Endodermal cell (in vitro differentiated cells): ENCODE results near the gene RRN3. TPM values are rescaled to one million over a fixed set of nuclear protein-coding genes. Genes with fewer than 3 reads are reported as not detected.
"Not testable (repeated sequence)": the region's sequence is repeated elsewhere in the genome, so short reads cannot be mapped to it uniquely, and the experiment has no call there.

Source experiments
- DNase-seq: peaks from one replicate; pipeline ENCODE4 v3.0.0-alpha.2; 2017
- H3K27ac ChIP-seq: 2 replicates; pipeline ENCODE4 v1.5.1; 2013; ENCODE audit warnings: mild to moderate bottlenecking, low read depth, low read length, moderate library complexity
- H3K27me3 ChIP-seq: 2 replicates; pipeline ENCODE4 v1.6.1; 2013; ENCODE audit warnings: mild to moderate bottlenecking, low read length, moderate library complexity; ENCODE audit not compliant: insufficient read depth, control insufficient read depth, poor library complexity, severe bottlenecking
- H3K36me3 ChIP-seq: 2 replicates; pipeline ENCODE4 v1.7.0; 2013; ENCODE audit warnings: mild to moderate bottlenecking, low read length, moderate library complexity; ENCODE audit not compliant: control insufficient read depth, insufficient read depth
- H3K4me1 ChIP-seq: one replicate; pipeline ENCODE4 v1.7.0; 2013; ENCODE audit warnings: low read length; ENCODE audit not compliant: control insufficient read depth, insufficient read depth
- H3K4me3 ChIP-seq: 2 replicates; pipeline ENCODE4 v1.5.1; 2013; ENCODE audit warnings: mild to moderate bottlenecking, low read length, moderate library complexity
- H3K9ac ChIP-seq: 2 replicates; pipeline ENCODE4 v1.6.1; 2013; ENCODE audit warnings: mild to moderate bottlenecking, low read length, moderate library complexity; ENCODE audit not compliant: poor library complexity, severe bottlenecking; ENCODE audit errors: extremely low read depth
- H3K9me3 ChIP-seq: 2 replicates; pipeline ENCODE4 v1.6.1; 2013; ENCODE audit warnings: mild to moderate bottlenecking, low read length, moderate library complexity; ENCODE audit not compliant: control insufficient read depth
- H3K27ac Mint-ChIP-seq: 2 replicates; pipeline ENCODE4 v1.8.0; 2020; ENCODE audit warnings: mixed read lengths
- H3K27me3 Mint-ChIP-seq: 2 replicates; pipeline ENCODE4 v1.8.0; 2021; ENCODE audit warnings: mild to moderate bottlenecking, mixed read lengths; ENCODE audit not compliant: insufficient read depth
- H3K36me3 Mint-ChIP-seq: 2 replicates; pipeline ENCODE4 v1.8.0; 2020; ENCODE audit warnings: low read depth, mixed read lengths
- H3K4me1 Mint-ChIP-seq: 2 replicates; pipeline ENCODE4 v1.8.0; 2020; ENCODE audit warnings: mixed read lengths
- H3K4me3 Mint-ChIP-seq: 2 replicates; pipeline ENCODE4 v1.8.0; 2020; ENCODE audit warnings: mild to moderate bottlenecking, moderate library complexity, mixed read lengths
- H3K9me3 Mint-ChIP-seq: 2 replicates; pipeline ENCODE4 v1.8.0; 2020; ENCODE audit warnings: mild to moderate bottlenecking, mixed read lengths
- WGBS, 2 experiments: methylation state at CpG; one replicate each; pipeline versions ENCODE4 v1.1.5 to v1.1.7; 2013; ENCODE audit warnings: missing lambda C conversion rate in 2 of 2, mixed read lengths in 1 of 2; ENCODE audit not compliant: insufficient coverage in 1 of 2, insufficient read length in 1 of 2; 5-methylcytosine and 5-hydroxymethylcytosine counted together
- total RNA-seq, 2 donors: library from RNA; stranded (reverse); fragmentation: NEBNext Ultra II Directional in 1 of 2; extraction: Animal tissue kit (Norgen Biotek cat#: 25700) in 1 of 2; gene quantifications; 2 replicates in 1 of 2; 3 replicates in 1 of 2; pipeline ENCODE4 v1.2.1, GENCODE V29; 2021
- TF ChIP-seq, protein P1 (sequence below): fragments of 200-600 bp; sonication (generic); conservative IDR thresholded peaks from 2 replicates; pipeline ENCODE4 v1.5.0; 2021; ENCODE audit warnings: antibody characterized with exemption, mild to moderate bottlenecking

The RRN3 gene
- total RNA-seq, 2 donors from 2014 or later: 28.6 to 30.6 TPM

DNA sequence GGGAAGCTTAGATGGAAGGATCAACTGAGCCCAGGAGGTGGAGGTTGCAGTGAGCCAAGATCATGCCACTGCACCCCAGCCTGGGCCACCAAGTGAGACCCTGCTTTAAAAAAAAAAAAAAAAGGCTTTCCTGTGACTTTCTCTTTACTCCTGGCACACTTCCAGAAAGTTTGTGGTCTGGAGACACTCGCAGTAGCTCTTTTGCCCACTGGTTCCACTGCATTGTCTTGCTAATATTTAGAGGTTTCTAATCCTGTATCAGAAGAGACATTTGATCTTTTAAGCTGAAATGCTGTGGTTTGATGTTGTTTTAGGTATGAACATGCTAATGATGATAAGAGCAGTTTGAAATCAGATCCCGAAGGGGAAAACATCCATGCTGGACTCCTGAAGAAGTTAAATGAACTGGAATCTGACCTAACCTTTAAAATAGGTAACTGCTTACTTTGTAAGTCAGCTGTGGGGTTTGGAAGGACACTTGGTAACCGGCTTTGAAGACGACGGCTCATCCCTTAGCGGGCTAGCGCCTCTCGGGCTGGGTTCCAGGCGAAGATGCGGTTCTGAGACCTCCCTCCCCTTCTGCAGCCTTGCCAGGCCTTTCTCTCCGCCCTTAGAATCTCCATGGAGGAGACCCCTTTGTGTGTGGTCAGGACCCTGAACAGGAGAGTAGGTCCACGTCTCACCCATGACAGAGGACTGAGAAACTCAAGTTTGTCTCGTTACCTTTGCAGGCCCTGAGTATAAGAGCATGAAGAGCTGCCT lies 61.3 kb downstream of the RRN3 start:
- H3K36me3 Mint-ChIP-seq: peaks cover 78% of the 10 kb centered on the region
- no peak overlapping the region for H3K27ac Mint-ChIP-seq
- Histone ChIP-seq H3K9me3 (no peaks in the 10 kb centered on the region), H3K36me3 (peaks cover 82% of the 10 kb centered on the region), H3K27ac (no peak overlapping the region), H3K4me3 (no peak overlapping the region), H3K27me3 (no peaks in the 10 kb centered on the region), H3K9ac (no peak overlapping the region), H3K4me1 (no peaks in the 10 kb centered on the region)
- no peaks in the 10 kb centered on the region for H3K27me3 Mint-ChIP-seq
- peak; percentile 13 for DNase-seq
- H3K4me3 Mint-ChIP-seq: no peak overlapping the region
- H3K4me1 Mint-ChIP-seq: no peaks in the 10 kb centered on the region
- TF ChIP-seq, protein P1, sequence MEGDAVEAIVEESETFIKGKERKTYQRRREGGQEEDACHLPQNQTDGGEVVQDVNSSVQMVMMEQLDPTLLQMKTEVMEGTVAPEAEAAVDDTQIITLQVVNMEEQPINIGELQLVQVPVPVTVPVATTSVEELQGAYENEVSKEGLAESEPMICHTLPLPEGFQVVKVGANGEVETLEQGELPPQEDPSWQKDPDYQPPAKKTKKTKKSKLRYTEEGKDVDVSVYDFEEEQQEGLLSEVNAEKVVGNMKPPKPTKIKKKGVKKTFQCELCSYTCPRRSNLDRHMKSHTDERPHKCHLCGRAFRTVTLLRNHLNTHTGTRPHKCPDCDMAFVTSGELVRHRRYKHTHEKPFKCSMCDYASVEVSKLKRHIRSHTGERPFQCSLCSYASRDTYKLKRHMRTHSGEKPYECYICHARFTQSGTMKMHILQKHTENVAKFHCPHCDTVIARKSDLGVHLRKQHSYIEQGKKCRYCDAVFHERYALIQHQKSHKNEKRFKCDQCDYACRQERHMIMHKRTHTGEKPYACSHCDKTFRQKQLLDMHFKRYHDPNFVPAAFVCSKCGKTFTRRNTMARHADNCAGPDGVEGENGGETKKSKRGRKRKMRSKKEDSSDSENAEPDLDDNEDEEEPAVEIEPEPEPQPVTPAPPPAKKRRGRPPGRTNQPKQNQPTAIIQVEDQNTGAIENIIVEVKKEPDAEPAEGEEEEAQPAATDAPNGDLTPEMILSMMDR: no peak
- WGBS, 2 experiments: 97 to 98% methylated on average over 10 to 13 of the region's 13 CpGs
- no peaks in the 10 kb centered on the region for H3K9me3 Mint-ChIP-seq

DNA sequence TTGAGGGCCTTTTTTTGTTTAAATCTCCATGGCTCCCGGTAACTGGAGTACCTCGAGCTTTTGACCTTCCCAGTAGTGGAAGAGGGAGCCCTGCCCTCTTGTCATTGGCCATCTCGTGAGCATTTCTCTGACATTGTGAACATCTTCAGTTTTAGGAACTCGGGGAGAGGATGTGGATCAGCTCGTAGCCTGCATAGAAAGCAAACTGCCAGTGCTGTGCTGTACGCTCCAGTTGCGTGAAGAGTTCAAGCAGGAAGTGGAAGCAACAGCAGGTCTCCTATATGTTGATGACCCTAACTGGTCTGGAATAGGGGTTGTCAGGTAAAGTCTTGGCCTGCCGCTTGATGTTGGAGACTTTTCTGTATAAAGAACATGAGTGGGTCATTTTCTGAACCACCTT lies 62.5 kb downstream of the RRN3 start:
- H3K4me1 Mint-ChIP-seq: peaks cover 4% of the 10 kb centered on the region
- H3K9ac ChIP-seq: no peak overlapping the region
- no peak for DNase-seq
- H3K36me3 Mint-ChIP-seq: peaks cover 78% of the 10 kb centered on the region
- TF ChIP-seq, protein P1: no peak
- no peak overlapping the region for H3K27ac Mint-ChIP-seq
- H3K4me3 ChIP-seq: no peak overlapping the region
- no peak overlapping the region for H3K27ac ChIP-seq
- H3K36me3 ChIP-seq: peaks cover 77% of the 10 kb centered on the region
- H3K9me3 Mint-ChIP-seq: no peaks in the 10 kb centered on the region
- H3K27me3 ChIP-seq: no peaks in the 10 kb centered on the region
- H3K4me3 Mint-ChIP-seq: no peak overlapping the region
- 95 to 96% methylated on average over 8 of the region's 8 CpGs for WGBS, 2 experiments
- H3K4me1 ChIP-seq: no peaks in the 10 kb centered on the region
- no peaks in the 10 kb centered on the region for H3K27me3 Mint-ChIP-seq
- no peaks in the 10 kb centered on the region for H3K9me3 ChIP-seq

DNA sequence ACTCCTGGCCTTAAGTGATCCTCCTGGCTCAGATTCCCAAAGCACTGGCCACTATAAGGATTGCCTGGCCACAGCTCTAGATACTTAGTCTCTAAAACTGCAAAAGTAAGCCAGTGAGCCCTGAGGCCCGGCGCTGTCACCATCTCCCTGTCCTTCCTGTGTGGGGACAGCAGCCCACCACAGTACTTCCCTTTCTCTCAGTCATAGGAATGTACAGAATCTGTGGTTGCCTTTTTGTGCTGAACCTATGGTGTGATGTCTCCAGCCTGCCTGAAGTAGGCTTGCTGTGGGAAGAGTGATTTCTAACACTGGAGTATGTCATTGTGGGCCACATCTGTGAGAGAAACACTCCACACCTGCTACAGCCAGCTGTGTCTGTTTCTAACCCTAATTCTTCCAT lies 62.9 kb downstream of the RRN3 start:
- no peak overlapping the region for H3K4me3 Mint-ChIP-seq
- DNase-seq: peak; percentile 28
- no peak overlapping the region for H3K27ac Mint-ChIP-seq
- H3K36me3 Mint-ChIP-seq: peaks cover 77% of the 10 kb centered on the region
- H3K4me1 ChIP-seq: no peaks in the 10 kb centered on the region
- 94 to 100% methylated on average over 2 of the region's 2 CpGs for WGBS, 2 experiments
- no peaks in the 10 kb centered on the region for H3K9me3 ChIP-seq
- no peaks in the 10 kb centered on the region for H3K27me3 ChIP-seq
- no peak overlapping the region for H3K9ac ChIP-seq
- H3K27ac ChIP-seq: no peak overlapping the region
- H3K36me3 ChIP-seq: peaks cover 77% of the 10 kb centered on the region
- no peaks in the 10 kb centered on the region for H3K9me3 Mint-ChIP-seq
- peaks cover 4% of the 10 kb centered on the region for H3K4me1 Mint-ChIP-seq
- H3K27me3 Mint-ChIP-seq: no peaks in the 10 kb centered on the region
- TF ChIP-seq, protein P1: no peak
- H3K4me3 ChIP-seq: no peak overlapping the region

DNA sequence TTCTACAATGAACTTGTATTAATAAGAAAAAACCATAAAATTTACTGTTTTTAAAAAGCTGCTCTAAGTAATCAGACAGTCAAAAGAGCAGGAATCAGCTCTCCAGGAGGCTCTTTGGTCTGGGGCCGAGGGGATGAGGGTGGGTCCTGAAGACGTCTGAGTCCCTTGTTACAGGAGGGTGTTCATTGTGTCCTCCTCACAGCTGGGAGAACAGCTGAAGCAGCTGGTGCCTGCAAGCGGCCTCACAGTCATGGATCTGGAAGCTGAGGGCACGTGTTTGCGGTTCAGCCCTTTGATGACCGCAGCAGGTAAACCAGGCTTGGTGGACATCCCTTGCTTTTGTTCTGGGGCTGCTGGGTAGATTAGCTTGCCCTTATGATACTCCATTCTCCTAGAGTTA lies 64.3 kb downstream of the RRN3 start:
- not testable (repeated sequence) for H3K4me1 ChIP-seq, H3K4me3 ChIP-seq, H3K27me3 ChIP-seq, H3K4me3 Mint-ChIP-seq, H3K27ac ChIP-seq, H3K4me1 Mint-ChIP-seq, H3K9me3 Mint-ChIP-seq, H3K9ac ChIP-seq, H3K27me3 Mint-ChIP-seq, H3K9me3 ChIP-seq, H3K27ac Mint-ChIP-seq
- 77 to 93% methylated on average over 3 to 6 of the region's 6 CpGs for WGBS, 2 experiments
- peaks cover 80% of the 10 kb centered on the region for H3K36me3 Mint-ChIP-seq
- DNase-seq: peak; percentile 38
- peaks cover 77% of the 10 kb centered on the region for H3K36me3 ChIP-seq

DNA sequence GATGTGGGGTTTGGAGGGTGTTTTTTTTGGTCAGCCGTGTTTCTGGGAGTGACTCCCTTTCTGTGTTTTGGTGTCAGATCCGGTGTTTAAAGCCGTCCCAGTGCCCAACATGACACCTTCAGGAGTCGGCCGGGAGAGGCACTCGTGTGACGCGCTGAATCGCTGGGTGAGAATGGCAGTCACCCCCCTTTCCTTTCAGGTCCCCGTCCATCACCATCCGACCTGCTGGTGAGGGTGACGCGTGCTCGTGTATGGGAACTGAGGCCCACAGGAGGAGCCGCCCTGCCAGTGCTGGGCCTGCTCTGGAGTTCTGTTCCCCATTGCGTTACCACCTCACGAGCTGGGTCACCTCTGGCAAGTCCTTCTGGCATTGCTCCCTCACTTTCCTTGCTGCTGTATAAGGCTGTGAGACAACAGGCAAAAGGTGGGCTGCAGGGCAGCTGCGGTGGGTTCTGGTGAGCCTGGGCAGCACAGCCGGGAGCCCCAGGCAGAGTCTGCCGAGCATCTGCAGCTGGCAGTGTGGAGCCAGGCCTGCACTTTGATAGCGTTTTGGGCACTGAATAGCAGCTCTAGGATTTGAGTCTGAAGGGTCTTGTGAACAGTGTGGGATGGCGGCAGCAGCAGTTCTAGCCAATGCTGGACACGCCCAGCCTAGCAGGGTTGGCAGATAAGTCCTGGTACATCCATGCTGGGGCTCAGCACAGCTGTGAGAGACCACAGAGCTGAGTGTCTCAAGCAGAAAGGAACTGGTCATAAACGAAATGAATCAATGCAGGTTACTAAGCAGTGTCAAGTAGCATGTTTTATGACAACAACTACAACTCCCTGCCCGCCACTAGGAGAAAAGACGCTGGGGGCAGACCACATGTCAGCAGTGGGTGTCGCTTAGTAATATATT lies 65.0 kb downstream of the RRN3 start:
- not testable (repeated sequence) for H3K4me3 Mint-ChIP-seq, H3K9me3 ChIP-seq, H3K27me3 ChIP-seq, H3K4me1 ChIP-seq, H3K27ac ChIP-seq, H3K27me3 Mint-ChIP-seq, H3K9ac ChIP-seq, H3K4me1 Mint-ChIP-seq, H3K9me3 Mint-ChIP-seq, H3K4me3 ChIP-seq
- DNase-seq: peak; percentile 53
- peaks cover 80% of the 10 kb centered on the region for H3K36me3 Mint-ChIP-seq
- WGBS, 2 experiments: 94 to 97% methylated on average over 19 to 22 of the region's 27 CpGs
- H3K36me3 ChIP-seq: peaks cover 77% of the 10 kb centered on the region
- peak overlapping the region; percentile 50 for H3K27ac Mint-ChIP-seq
